ENCODE data around the gene DNM1.

DNM1 gene

DNA sequence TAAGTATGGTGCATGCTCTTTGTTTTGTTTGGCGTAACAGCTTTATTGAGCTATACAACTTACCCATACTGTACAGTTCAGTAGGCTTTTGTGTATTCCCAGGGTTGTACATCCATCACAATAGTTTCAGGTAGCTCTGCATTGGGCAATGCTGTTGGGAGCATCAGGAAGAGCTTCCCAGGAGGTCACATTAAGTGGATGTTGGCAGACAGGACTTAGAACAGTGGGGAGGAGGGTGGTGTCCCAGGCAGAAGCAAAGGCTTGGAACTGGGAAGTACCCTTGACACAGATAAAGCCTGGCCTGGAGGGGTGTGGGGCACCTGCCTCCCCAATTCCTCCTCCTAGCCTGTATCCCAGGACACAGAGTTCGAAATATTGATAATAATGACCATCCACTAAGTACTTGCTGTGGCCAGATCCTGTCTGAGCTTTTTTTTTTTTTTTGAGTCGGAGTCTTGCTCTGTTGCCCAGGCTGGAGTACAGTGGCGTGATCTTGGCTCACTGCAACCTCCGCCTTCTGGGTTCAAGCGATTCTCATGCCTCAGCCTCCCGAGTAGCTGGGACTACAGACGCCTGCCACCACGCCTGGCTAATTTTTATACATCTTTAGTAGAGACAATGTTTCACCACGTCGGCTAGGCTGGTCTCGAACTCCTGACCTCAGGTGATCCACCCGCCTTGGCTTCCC, 41.8 kb upstream of the DNM1 start:
- WGBS (ENCODE audit: insufficient coverage), result 94% methylated on average over 6 of the region's 13 CpGs
- peak overlapping the region in 5 of 7 experiments; percentile 81 to 96 (median 87) for H3K4me3 ChIP-seq (ENCODE audit: control insufficient read depth in 1 of 7, extremely low read depth in 1 of 7, insufficient read depth in 4 of 7, low read depth in 2 of 7, low read length in 6 of 7)

GRCh38 chr9:128162215-128163026, 40.8 kb upstream of the DNM1 start:
- WGBS (ENCODE audit: insufficient coverage), result 96% methylated on average over 10 of the region's 10 CpGs
- ChIA-PET CTCF (interaction anchor here (1.5 to 1.9 kb wide), 2 partner anchors 25 to 28 kb away, joined by 5 read pairs; partner anchors contain the start of gene CIZ1), POLR2A (no interaction called here)
- no peak overlapping the region for H3K4me3 ChIP-seq (ENCODE audit: control insufficient read depth in 1 of 7, extremely low read depth in 1 of 7, insufficient read depth in 4 of 7, low read depth in 2 of 7, low read length in 6 of 7)
- H3K27me3 ChIP-seq (replicated peaks in 2 of 5; ENCODE audit: control insufficient read depth in 4 of 5, insufficient read depth in 5 of 5, low read length in 4 of 5), result no peaks in the 10 kb centered on the region
- peaks cover 9 to 48% (median 38%) of the 10 kb centered on the region in 4 experiments for H3K36me3 ChIP-seq (ENCODE audit: control insufficient read depth in 4 of 4, insufficient read depth in 4 of 4, low read length in 3 of 4)
- no peaks in the 10 kb centered on the region for H3K9me3 ChIP-seq (ENCODE audit: control extremely low read depth in 1 of 5, control insufficient read depth in 4 of 5, insufficient read depth in 2 of 5, low read depth in 1 of 5, low read length in 4 of 5)
- peaks cover 6 to 19% (median 19%) of the 10 kb centered on the region in 4 experiments for H3K4me1 ChIP-seq (ENCODE audit: control extremely low read depth in 1 of 4, control insufficient read depth in 4 of 4, insufficient read depth in 4 of 4, low read length in 3 of 4)
- H3K27ac ChIP-seq (ENCODE audit: insufficient read depth in 1 of 2, low read depth in 1 of 2, low read length in 2 of 2, poor library complexity in 1 of 2, severe bottlenecking in 2 of 2), result no peak overlapping the region
- no peak for DNase-seq

More for the DNA sequence above, 41.8 kb upstream of the DNM1 start:
- DNase-seq, result no peak
- Histone ChIP-seq H3K4me1 (ENCODE audit: control extremely low read depth in 1 of 4, control insufficient read depth in 4 of 4, insufficient read depth in 4 of 4, low read length in 3 of 4) (peaks cover 6 to 19% (median 19%) of the 10 kb centered on the region in 4 experiments), H3K27ac (ENCODE audit: insufficient read depth in 1 of 2, low read depth in 1 of 2, low read length in 2 of 2, poor library complexity in 1 of 2, severe bottlenecking in 2 of 2) (no peak overlapping the region), H3K36me3 (ENCODE audit: control insufficient read depth in 4 of 4, insufficient read depth in 4 of 4, low read length in 3 of 4) (peaks cover 7 to 38% (median 31%) of the 10 kb centered on the region in 4 experiments), H3K27me3 (replicated peaks in 2 of 5; ENCODE audit: control insufficient read depth in 4 of 5, insufficient read depth in 5 of 5, low read length in 4 of 5) (no peaks in the 10 kb centered on the region), H3K9me3 (ENCODE audit: control extremely low read depth in 1 of 5, control insufficient read depth in 4 of 5, insufficient read depth in 2 of 5, low read depth in 1 of 5, low read length in 4 of 5) (no peaks in the 10 kb centered on the region)
- CTCF ChIA-PET, result interaction anchor here (1.1 to 1.9 kb wide), 6 partner anchors 9 to 45 kb away, joined by 3 to 5 read pairs (median 3); partner anchors contain the start of gene CIZ1
- POLR2A ChIA-PET, result no interaction called here

- WGBS (ENCODE audit: insufficient coverage), result 97% methylated on average over 6 of the region's 6 CpGs
- Histone ChIP-seq H3K4me1 (ENCODE audit: control extremely low read depth in 1 of 4, control insufficient read depth in 4 of 4, insufficient read depth in 4 of 4, low read length in 3 of 4) (peaks cover 6 to 19% (median 19%) of the 10 kb centered on the region in 4 experiments), H3K27ac (ENCODE audit: insufficient read depth in 1 of 2, low read depth in 1 of 2, low read length in 2 of 2, poor library complexity in 1 of 2, severe bottlenecking in 2 of 2) (no peak overlapping the region), H3K27me3 (replicated peaks in 2 of 5; ENCODE audit: control insufficient read depth in 4 of 5, insufficient read depth in 5 of 5, low read length in 4 of 5) (no peaks in the 10 kb centered on the region), H3K4me3 (ENCODE audit: control insufficient read depth in 1 of 7, extremely low read depth in 1 of 7, insufficient read depth in 4 of 7, low read depth in 2 of 7, low read length in 6 of 7) (no peak overlapping the region), H3K36me3 (ENCODE audit: control insufficient read depth in 4 of 4, insufficient read depth in 4 of 4, low read length in 3 of 4) (peaks cover 9 to 55% (median 44%) of the 10 kb centered on the region in 4 experiments), H3K9me3 (ENCODE audit: control extremely low read depth in 1 of 5, control insufficient read depth in 4 of 5, insufficient read depth in 2 of 5, low read depth in 1 of 5, low read length in 4 of 5) (no peaks in the 10 kb centered on the region)
- no peak for DNase-seq
- ChIA-PET POLR2A (interaction anchor here (0.6 kb wide), 1 partner anchor 1551 kb away, joined by 3 read pairs; no protein-coding TSS in a partner anchor), CTCF (interaction anchor here (1.5 kb wide), 1 partner anchor 24 kb away, joined by 5 read pairs; no protein-coding TSS in a partner anchor)
These were observed 40.1 kb upstream of the DNM1 start for GRCh38 chr9:128163027-128163515.

- 99% methylated on average over 9 of the region's 10 CpGs for WGBS (ENCODE audit: insufficient coverage)
- ChIA-PET CTCF (interaction anchor here (1.0 kb wide), 1 partner anchor 18 kb away, joined by 4 read pairs; no protein-coding TSS in a partner anchor), POLR2A (interaction anchor here (0.6 kb wide), 1 partner anchor 1550 kb away, joined by 3 read pairs; no protein-coding TSS in a partner anchor)
- H3K4me3 ChIP-seq (ENCODE audit: control insufficient read depth in 1 of 7, extremely low read depth in 1 of 7, insufficient read depth in 4 of 7, low read depth in 2 of 7, low read length in 6 of 7), result no peak overlapping the region
- H3K27me3 ChIP-seq (replicated peaks in 2 of 5; ENCODE audit: control insufficient read depth in 4 of 5, insufficient read depth in 5 of 5, low read length in 4 of 5), result no peaks in the 10 kb centered on the region
- H3K4me1 ChIP-seq (ENCODE audit: control extremely low read depth in 1 of 4, control insufficient read depth in 4 of 4, insufficient read depth in 4 of 4, low read length in 3 of 4), result peaks cover 6 to 19% (median 19%) of the 10 kb centered on the region in 4 experiments
- H3K9me3 ChIP-seq (ENCODE audit: control extremely low read depth in 1 of 5, control insufficient read depth in 4 of 5, insufficient read depth in 2 of 5, low read depth in 1 of 5, low read length in 4 of 5), result no peaks in the 10 kb centered on the region
- no peak for DNase-seq
- H3K27ac ChIP-seq (ENCODE audit: insufficient read depth in 1 of 2, low read depth in 1 of 2, low read length in 2 of 2, poor library complexity in 1 of 2, severe bottlenecking in 2 of 2), result no peak overlapping the region
- H3K36me3 ChIP-seq (ENCODE audit: control insufficient read depth in 4 of 4, insufficient read depth in 4 of 4, low read length in 3 of 4), result peaks cover 12 to 60% (median 46%) of the 10 kb centered on the region in 4 experiments
These were observed 39.5 kb upstream of the DNM1 start for GRCh38 chr9:128163523-128164306.

GRCh38 chr9:128164307-128164885, 38.8 kb upstream of the DNM1 start:
- Histone ChIP-seq H3K4me1 (ENCODE audit: control extremely low read depth in 1 of 4, control insufficient read depth in 4 of 4, insufficient read depth in 4 of 4, low read length in 3 of 4) (peaks cover 6 to 17% (median 16%) of the 10 kb centered on the region in 4 experiments), H3K27ac (ENCODE audit: insufficient read depth in 1 of 2, low read depth in 1 of 2, low read length in 2 of 2, poor library complexity in 1 of 2, severe bottlenecking in 2 of 2) (no peak overlapping the region), H3K36me3 (ENCODE audit: control insufficient read depth in 4 of 4, insufficient read depth in 4 of 4, low read length in 3 of 4) (peaks cover 14 to 66% (median 50%) of the 10 kb centered on the region in 4 experiments), H3K4me3 (ENCODE audit: control insufficient read depth in 1 of 7, extremely low read depth in 1 of 7, insufficient read depth in 4 of 7, low read depth in 2 of 7, low read length in 6 of 7) (no peak overlapping the region), H3K27me3 (replicated peaks in 2 of 5; ENCODE audit: control insufficient read depth in 4 of 5, insufficient read depth in 5 of 5, low read length in 4 of 5) (no peaks in the 10 kb centered on the region), H3K9me3 (ENCODE audit: control extremely low read depth in 1 of 5, control insufficient read depth in 4 of 5, insufficient read depth in 2 of 5, low read depth in 1 of 5, low read length in 4 of 5) (no peaks in the 10 kb centered on the region)
- WGBS (ENCODE audit: insufficient coverage), result 88% methylated on average over 6 of the region's 14 CpGs
- CTCF ChIA-PET, result interaction anchor here (1.0 kb wide), 1 partner anchor 17 kb away, joined by 4 read pairs; no protein-coding TSS in a partner anchor
- DNase-seq, result no peak
- POLR2A ChIA-PET, result no interaction called here

GRCh38 chr9:128166169-128166568, 37.0 kb upstream of the DNM1 start:
- CTCF ChIA-PET, result interaction anchor here (1.1 kb wide), 1 partner anchor 18 kb away, joined by 4 read pairs; no protein-coding TSS in a partner anchor
- POLR2A ChIA-PET, result no interaction called here
- Histone ChIP-seq H3K27ac (ENCODE audit: insufficient read depth in 1 of 2, low read depth in 1 of 2, low read length in 2 of 2, poor library complexity in 1 of 2, severe bottlenecking in 2 of 2) (no peak overlapping the region), H3K27me3 (replicated peaks in 2 of 5; ENCODE audit: control insufficient read depth in 4 of 5, insufficient read depth in 5 of 5, low read length in 4 of 5) (no peaks in the 10 kb centered on the region), H3K4me3 (ENCODE audit: control insufficient read depth in 1 of 7, extremely low read depth in 1 of 7, insufficient read depth in 4 of 7, low read depth in 2 of 7, low read length in 6 of 7) (no peak overlapping the region), H3K9me3 (ENCODE audit: control extremely low read depth in 1 of 5, control insufficient read depth in 4 of 5, insufficient read depth in 2 of 5, low read depth in 1 of 5, low read length in 4 of 5) (no peaks in the 10 kb centered on the region), H3K4me1 (ENCODE audit: control extremely low read depth in 1 of 4, control insufficient read depth in 4 of 4, insufficient read depth in 4 of 4, low read length in 3 of 4) (peaks cover 2 to 3% (median 3%) of the 10 kb centered on the region in 4 experiments), H3K36me3 (ENCODE audit: control insufficient read depth in 4 of 4, insufficient read depth in 4 of 4, low read length in 3 of 4) (peaks cover 14 to 79% (median 59%) of the 10 kb centered on the region in 4 experiments)
- WGBS (ENCODE audit: insufficient coverage), result 98% methylated on average over 13 of the region's 18 CpGs
- DNase-seq, result no peak
